Measurements from ENCODE around the gene HS6ST1.

HS6ST1 gene

DNA sequence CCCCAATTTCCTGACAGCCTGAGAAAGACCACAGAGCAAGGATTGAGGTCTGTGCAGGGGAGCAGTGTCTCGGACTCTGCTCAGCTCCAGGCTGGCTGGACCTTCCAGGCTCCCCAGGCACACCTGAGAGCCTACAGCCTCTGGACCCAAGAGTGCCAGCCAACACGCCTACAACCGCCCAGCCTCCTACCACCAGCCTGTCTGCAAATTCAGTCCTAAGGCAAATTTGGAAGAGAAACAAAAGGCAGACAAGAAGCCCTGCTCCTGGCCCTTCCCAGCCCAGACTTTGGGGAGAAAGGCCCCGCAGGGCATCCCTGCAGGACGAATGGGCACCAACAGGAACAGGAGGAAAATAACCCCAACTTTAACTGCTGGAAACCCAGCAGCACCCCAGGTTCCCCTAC is 1.9 kb downstream of the HS6ST1 start:
- Histone ChIP-seq H3K27ac (no peak overlapping the region), H3K4me3 (peak overlapping the region; percentile 81)
- DNase-seq (ENCODE audit: low spot score) = peak; percentile 62
- TF ChIP-seq, protein P1, sequence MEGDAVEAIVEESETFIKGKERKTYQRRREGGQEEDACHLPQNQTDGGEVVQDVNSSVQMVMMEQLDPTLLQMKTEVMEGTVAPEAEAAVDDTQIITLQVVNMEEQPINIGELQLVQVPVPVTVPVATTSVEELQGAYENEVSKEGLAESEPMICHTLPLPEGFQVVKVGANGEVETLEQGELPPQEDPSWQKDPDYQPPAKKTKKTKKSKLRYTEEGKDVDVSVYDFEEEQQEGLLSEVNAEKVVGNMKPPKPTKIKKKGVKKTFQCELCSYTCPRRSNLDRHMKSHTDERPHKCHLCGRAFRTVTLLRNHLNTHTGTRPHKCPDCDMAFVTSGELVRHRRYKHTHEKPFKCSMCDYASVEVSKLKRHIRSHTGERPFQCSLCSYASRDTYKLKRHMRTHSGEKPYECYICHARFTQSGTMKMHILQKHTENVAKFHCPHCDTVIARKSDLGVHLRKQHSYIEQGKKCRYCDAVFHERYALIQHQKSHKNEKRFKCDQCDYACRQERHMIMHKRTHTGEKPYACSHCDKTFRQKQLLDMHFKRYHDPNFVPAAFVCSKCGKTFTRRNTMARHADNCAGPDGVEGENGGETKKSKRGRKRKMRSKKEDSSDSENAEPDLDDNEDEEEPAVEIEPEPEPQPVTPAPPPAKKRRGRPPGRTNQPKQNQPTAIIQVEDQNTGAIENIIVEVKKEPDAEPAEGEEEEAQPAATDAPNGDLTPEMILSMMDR (IDR thresholded peaks at IDR 0.05) = no peak

DNA sequence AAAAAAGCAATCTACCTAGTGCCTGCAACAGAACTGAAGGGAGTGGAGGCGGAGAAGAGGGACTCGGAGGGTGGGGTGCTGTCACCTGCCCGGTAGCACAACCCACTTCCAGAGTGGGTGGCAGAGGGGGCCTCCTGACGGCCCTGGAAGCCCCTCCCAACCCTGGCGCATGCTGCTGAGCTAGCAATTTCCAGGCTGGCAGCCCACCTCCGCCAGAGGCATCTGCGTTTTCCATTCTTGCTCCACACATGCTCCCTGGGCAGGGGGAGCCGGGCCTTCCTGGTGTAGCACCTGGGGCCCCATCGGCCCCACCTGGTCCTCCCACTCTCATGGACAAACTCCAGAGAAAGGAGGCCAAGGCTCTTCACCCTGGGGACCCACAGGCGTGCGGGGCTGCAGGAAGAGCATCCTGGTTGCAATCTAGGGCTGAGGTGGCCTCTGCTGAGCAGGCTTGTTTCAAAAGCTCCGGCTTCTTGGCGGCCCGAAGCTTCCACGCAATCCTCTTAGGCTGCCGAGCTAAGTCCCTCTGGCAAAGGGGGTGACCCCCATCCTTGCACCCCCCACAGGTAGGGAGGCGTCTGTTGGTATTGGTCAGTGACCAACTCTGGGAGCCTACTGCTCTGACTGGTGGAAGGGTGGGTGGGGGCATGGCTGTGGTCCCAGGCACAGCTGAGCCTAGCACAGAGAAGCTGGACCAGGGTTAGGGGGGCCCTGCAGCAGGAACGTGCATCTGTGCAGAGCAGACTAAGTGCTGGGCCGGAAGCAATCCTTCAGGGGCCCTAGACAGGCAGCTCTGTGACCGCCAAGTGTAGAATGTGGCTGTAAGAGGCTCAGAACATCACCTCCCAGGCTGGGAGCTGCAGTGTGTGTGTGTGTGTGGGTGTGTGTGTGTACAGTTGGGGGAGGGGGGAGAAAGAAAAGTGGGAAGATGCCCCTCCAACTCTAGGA is 2.6 kb downstream of the HS6ST1 start:
- peak; percentile 71 for DNase-seq (ENCODE audit: low spot score)
- TF ChIP-seq, protein P1 (IDR thresholded peaks at IDR 0.05) = no peak
- Histone ChIP-seq H3K4me3 (peak overlapping the region; percentile 81), H3K27ac (no peak overlapping the region)

DNA sequence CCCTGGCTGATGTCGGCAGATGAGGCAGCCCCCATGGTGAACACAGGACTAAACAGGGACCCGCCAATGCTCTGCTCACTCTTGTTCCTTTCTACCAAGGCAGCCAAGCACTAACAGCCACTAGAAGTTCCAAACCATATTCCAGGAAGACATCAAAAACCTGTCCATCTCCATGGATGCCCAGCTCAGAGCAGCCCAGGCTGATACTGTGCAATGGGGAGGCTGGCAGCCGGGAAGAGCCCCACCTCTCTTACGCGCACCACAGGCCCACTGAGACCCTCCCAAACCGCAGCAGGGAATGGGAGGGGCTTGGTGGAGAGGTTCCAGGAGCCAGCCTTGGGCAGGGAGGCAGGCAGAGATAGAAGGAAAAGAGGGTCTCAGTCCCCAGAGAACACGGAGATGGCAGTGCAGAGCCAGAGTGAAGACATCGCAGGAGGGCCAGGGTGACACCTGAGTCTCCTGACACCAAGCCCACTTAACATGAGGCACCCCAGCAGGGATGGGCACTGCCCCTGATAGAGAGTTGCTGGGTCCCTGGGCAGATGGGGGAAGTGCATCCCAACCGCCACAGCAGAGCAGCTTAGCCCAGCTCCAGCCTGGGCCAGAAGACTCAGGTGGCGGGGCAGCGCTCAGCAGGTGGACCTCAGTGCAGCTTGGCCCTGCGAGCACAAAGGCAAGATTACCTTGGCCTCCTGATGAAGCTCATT is 3.4 kb downstream of the HS6ST1 start:
- Histone ChIP-seq H3K27ac (no peak overlapping the region), H3K4me3 (peak overlapping the region; percentile 5)
- DNase-seq (ENCODE audit: low spot score) = peak; percentile 62
- TF ChIP-seq, protein P1 (IDR thresholded peaks at IDR 0.05) = no peak

DNA sequence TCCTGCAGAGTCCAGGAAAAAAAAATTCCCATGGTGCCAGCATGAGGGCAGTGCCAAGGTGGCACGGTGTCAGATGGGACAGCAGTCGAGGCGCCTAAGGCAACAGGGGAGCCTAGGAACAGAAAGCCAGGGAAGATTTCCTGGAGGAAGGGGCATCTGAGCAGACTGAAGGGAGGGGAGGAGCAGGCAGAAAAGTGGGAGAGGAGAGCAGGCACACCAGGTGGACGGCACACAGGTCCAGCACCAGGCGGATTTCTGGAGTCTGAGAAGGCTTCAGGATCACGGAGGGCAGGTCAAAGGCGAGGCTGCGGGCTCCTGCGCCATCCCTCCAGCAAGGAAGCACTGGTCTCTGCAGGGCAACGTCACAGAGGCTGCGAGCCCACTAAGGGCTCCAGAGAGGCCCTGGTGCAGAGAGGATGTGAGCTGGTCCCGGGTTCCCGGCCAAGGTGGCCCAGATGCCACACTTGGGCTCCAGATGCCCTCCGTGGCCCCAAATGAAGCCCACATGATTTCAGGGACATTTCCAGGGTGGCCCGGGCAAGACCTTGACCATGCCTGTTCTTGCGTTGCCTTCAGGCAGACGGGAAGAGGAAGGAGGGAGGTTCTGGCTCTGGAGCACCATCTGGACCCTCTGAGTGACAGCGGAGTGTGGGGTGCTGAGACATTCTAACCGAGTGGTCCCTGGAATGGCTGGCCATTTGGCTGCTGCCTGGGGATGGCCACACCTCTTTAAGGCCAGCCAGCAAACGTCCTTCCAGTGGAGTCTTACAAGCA is 4.1 kb downstream of the HS6ST1 start:
- Histone ChIP-seq H3K27ac (no peak overlapping the region), H3K4me3 (peak overlapping the region; percentile 5)
- TF ChIP-seq, protein P1 (IDR thresholded peaks at IDR 0.05) = no peak
- DNase-seq (ENCODE audit: low spot score) = no peak

DNA sequence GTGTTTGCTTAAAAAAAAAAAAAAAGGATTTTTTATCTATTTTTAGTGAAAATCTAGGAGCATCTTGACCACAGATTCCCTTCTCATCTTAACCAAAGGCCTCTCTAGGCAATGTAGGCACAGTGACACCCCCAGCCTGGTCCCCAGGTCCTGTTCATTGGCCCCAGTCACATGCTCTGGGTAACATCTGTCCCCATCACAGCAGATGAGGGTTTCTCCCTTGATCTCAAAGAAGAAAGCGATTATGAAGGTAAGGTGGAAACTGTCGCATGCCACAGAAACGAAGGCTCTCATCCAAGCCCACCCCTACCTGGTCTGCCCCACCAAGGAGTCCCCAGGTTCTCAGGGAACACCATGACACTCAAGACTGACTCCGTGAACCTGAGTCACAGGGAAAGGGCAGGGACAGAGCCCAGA is 4.7 kb downstream of the HS6ST1 start:
- no peak overlapping the region for H3K4me3 ChIP-seq
- no peak overlapping the region for H3K27ac ChIP-seq

DNA sequence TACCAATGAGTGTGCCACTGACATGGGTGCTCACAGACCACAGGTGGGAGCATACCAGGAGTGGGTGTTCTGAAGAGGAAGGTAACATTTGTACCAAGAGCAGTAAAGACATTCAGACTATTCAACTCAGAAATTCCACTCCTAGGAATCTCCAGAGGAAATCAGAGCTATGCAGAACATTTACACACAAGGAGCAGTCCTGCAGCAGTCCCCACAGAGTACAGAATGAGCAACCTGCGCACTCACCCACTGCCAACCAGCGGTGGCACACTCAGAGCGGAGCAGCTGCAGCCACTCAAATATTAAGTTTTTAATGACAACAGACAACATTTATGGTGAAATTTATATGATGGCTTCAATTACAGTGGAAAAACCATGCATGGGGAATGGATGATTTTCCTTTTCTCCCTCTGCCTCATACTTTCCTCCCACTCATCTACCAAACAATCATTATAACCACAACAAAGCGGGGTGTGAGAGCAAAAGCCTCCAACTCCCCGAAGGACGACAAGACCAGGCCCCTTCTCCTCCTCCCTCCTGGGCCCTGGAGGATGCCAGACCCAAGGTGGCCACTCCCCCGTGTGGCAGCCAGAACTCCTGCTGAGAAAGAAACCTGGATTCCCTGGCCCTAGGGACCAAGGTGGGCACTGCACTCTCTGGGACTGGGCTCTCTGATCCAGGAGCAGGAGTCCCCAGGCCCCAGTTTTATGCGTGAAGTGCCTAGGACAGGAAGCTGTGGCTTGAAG is 5.4 kb downstream of the HS6ST1 start:
- H3K27ac ChIP-seq = no peak overlapping the region

More for the DNA sequence above, 4.7 kb downstream of the HS6ST1 start:
- peak; percentile 65 for DNase-seq (ENCODE audit: low spot score)
- TF ChIP-seq, protein P1 (IDR thresholded peaks at IDR 0.05) = no peak

More for the DNA sequence above, 5.4 kb downstream of the HS6ST1 start:
- no peak for DNase-seq (ENCODE audit: low spot score)
- no peak overlapping the region for H3K4me3 ChIP-seq
- TF ChIP-seq, protein P1 (IDR thresholded peaks at IDR 0.05) = no peak
